Measurements from ENCODE around the gene USP15. TPM values are rescaled to one million over a fixed set of nuclear protein-coding genes. Genes with fewer than 3 reads are reported as not detected.

Gene USP15
- total and polyA plus RNA-seq, 2 experiments from 2014 or later = 48.3 to 54.4 TPM

DNA sequence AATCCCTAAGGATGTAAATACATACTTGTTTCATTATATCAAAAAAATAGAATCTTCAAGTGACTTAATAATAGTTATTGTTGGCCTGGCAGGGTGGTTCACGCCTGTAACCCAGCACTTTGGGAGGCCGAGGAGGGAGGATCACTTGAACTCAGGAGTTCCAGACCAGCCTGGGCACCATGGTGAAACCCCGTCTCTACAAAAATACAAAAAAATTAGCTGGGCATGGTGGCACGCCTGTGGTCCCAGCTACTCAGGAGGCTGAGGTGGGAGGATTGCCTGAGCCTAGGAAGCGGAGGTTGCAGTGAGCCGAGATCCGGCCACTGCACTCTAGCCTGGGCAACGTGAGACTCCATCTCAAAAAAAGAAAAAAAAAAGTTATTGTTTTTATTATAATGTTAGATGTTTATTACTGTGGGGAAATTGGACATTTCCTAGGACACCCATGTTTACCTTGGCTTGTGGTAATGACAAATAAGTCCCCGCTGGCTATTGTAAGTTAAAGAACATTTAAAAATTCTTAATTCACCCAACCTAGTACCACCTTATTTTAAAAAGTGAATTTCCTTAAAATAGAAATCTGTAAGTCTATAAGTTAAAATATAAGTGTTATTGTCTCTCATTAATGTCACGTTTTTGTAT is 1.8 kb downstream of the USP15 start:
- 81 to 84% methylated on average over 10 of the region's 10 CpGs for WGBS, 2 experiments (ENCODE audit: low coverage in 1 of 2, low lambda C conversion rate in 2 of 2, missing lambda C conversion rate in 2 of 2)
- Histone ChIP-seq H3K36me3 (ENCODE audit: low read depth) (no peaks in the 10 kb centered on the region), H3K9ac (peak overlapping the region; percentile 89), H3K4me2 (ENCODE audit: unreplicated experiment) (peak overlapping the region; percentile 91), H3K4me1 (ENCODE audit: insufficient read depth) (peaks cover 41% of the 10 kb centered on the region), H3K9me3 (ENCODE audit: low read depth) (no peaks in the 10 kb centered on the region), H3K4me3 (peak overlapping the region; percentile 85), H4K20me1 (ENCODE audit: insufficient read depth) (peaks cover 4% of the 10 kb centered on the region; the same call in 1 of the 2 replicates), H3K79me2 (ENCODE audit: insufficient read depth) (peaks cover 68% of the 10 kb centered on the region), H3K27me3 (replicated peaks; ENCODE audit: insufficient read depth) (no peaks in the 10 kb centered on the region), H3K27ac (no peak overlapping the region), H3F3A (ENCODE audit: insufficient read depth) (peaks cover 9% of the 10 kb centered on the region; the same call in 1 of the 2 replicates), H2AFZ (no peak overlapping the region), H3K9me2 (ENCODE audit: insufficient read depth) (no peaks in the 10 kb centered on the region)
- in situ Hi-C loops (cut with MboI) = no loop called here
- DNase-seq = no peak
- no peak for TF ChIP-seq EZH2 (IDR thresholded peaks at IDR 0.05; ENCODE audit: insufficient read depth, poor library complexity, severe bottlenecking)
- TF ChIP-seq EZH2phosphoT487 (IDR thresholded peaks at IDR 0.05; ENCODE audit: insufficient read depth, low read depth) = no peak

DNA sequence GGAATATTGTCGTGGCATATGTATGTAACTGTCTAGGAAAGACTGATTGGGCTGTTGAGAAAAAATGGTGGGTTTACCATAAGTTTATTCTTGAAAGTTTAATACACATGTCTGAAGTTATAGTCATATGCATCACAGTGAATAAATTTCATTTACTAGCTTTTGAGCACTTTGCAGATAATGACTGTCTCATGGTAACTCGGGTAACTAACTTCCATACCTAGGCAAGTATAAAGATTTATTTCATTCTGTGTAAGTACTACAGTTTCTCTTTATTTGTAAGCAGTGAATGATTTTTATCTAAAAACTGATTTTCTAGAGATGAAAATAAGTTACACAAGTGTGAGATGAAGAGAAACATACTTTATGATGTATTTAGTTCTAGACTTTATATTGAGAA is 3.0 kb downstream of the USP15 start:
- no peak overlapping the region for H3K4me3 ChIP-seq
- DNase-seq = no peak
- H3F3A ChIP-seq (ENCODE audit: insufficient read depth) = peaks cover 16% of the 10 kb centered on the region; the same call in 1 of the 2 replicates
- H3K9me2 ChIP-seq (ENCODE audit: insufficient read depth) = no peaks in the 10 kb centered on the region
- H3K4me2 ChIP-seq (ENCODE audit: unreplicated experiment) = no peak overlapping the region
- H4K20me1 ChIP-seq (ENCODE audit: insufficient read depth) = peaks cover 4% of the 10 kb centered on the region; the same call in 1 of the 2 replicates
- no peaks in the 10 kb centered on the region for H3K9me3 ChIP-seq (ENCODE audit: low read depth)
- peaks cover 47% of the 10 kb centered on the region for H3K4me1 ChIP-seq (ENCODE audit: insufficient read depth)
- no peak overlapping the region for H3K27ac ChIP-seq
- no peak for TF ChIP-seq EZH2phosphoT487 (IDR thresholded peaks at IDR 0.05; ENCODE audit: insufficient read depth, low read depth)
- no peak for TF ChIP-seq EZH2 (IDR thresholded peaks at IDR 0.05; ENCODE audit: insufficient read depth, poor library complexity, severe bottlenecking)
- no peaks in the 10 kb centered on the region for H3K36me3 ChIP-seq (ENCODE audit: low read depth)
- H3K9ac ChIP-seq = no peak overlapping the region
- H3K27me3 ChIP-seq (replicated peaks; ENCODE audit: insufficient read depth) = no peaks in the 10 kb centered on the region
- peaks cover 80% of the 10 kb centered on the region for H3K79me2 ChIP-seq (ENCODE audit: insufficient read depth)
- WGBS, 2 experiments (ENCODE audit: low coverage in 1 of 2, low lambda C conversion rate in 2 of 2, missing lambda C conversion rate in 2 of 2) = 77 to 86% methylated on average over 2 of the region's 2 CpGs
- H2AFZ ChIP-seq = no peak overlapping the region
- in situ Hi-C loops (cut with MboI) = no loop called here

DNA sequence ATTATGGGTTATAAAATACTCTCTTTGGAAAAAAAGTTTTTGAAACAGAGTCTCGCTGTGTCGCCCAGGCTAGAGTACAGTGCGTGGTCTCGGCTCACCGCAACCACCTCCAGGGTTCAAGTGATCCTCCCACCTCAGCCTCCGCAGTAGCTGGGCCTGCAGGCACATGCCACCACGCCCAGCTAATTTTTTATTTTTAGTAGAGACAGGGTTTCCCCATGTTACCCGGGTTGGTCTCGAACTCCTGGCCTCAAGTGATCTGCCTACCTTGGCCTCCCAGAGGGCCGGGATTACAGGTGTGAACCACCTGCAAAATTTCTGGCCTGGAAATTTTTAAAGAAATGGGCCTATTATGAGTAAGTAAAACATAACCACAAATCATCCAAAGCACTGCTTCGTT is 3.8 kb downstream of the USP15 start:
- Histone ChIP-seq H3K9me3 (ENCODE audit: low read depth) (no peaks in the 10 kb centered on the region), H3K27me3 (replicated peaks; ENCODE audit: insufficient read depth) (no peaks in the 10 kb centered on the region), H2AFZ (no peak overlapping the region), H3F3A (ENCODE audit: insufficient read depth) (peaks cover 24% of the 10 kb centered on the region), H3K9me2 (ENCODE audit: insufficient read depth) (no peaks in the 10 kb centered on the region), H3K4me3 (peak overlapping the region; percentile 33), H3K9ac (peak overlapping the region; percentile 31), H3K4me1 (ENCODE audit: insufficient read depth) (peaks cover 51% of the 10 kb centered on the region), H3K27ac (no peak overlapping the region), H3K4me2 (ENCODE audit: unreplicated experiment) (no peak overlapping the region), H3K79me2 (ENCODE audit: insufficient read depth) (peaks cover 87% of the 10 kb centered on the region), H4K20me1 (ENCODE audit: insufficient read depth) (peaks cover 4% of the 10 kb centered on the region; the same call in 1 of the 2 replicates), H3K36me3 (ENCODE audit: low read depth) (no peaks in the 10 kb centered on the region)
- no peak for DNase-seq
- WGBS, 2 experiments (ENCODE audit: low coverage in 1 of 2, low lambda C conversion rate in 2 of 2, missing lambda C conversion rate in 2 of 2) = 88 to 91% methylated on average over 11 of the region's 11 CpGs
- TF ChIP-seq EZH2 (IDR thresholded peaks at IDR 0.05; ENCODE audit: insufficient read depth, poor library complexity, severe bottlenecking) (no peak), EZH2phosphoT487 (IDR thresholded peaks at IDR 0.05; ENCODE audit: insufficient read depth, low read depth) (no peak)
- in situ Hi-C loops (cut with MboI) = no loop called here

DNA sequence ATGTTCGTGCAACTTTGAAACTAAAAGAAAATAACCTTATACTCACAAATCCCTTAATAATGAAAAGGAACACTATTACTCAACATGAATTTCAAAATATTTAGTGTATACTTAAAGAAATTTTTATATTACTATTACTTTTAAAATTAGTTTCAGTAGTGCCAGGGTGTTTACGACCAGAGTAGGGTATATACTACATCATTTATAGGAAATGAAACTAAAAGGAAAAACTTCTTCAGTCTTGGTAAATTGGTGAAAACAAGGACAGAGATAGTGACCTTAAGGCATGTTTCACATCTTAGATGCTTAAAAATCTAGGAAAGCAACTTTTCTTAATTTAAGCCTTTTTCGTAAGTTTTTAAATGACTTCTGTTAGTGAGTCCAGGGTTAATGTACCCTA is 4.5 kb downstream of the USP15 start:
- Histone ChIP-seq H3K79me2 (ENCODE audit: insufficient read depth) (peaks cover 95% of the 10 kb centered on the region), H3K9me2 (ENCODE audit: insufficient read depth) (no peaks in the 10 kb centered on the region), H3K4me1 (ENCODE audit: insufficient read depth) (peaks cover 57% of the 10 kb centered on the region), H3K36me3 (ENCODE audit: low read depth) (no peaks in the 10 kb centered on the region), H2AFZ (no peak overlapping the region), H3K9ac (peak overlapping the region; percentile 31), H3K27ac (no peak overlapping the region), H3K9me3 (ENCODE audit: low read depth) (no peaks in the 10 kb centered on the region), H3K4me3 (peak overlapping the region; percentile 33), H3K4me2 (ENCODE audit: unreplicated experiment) (peak overlapping the region; percentile 49), H3F3A (ENCODE audit: insufficient read depth) (peaks cover 25% of the 10 kb centered on the region), H4K20me1 (ENCODE audit: insufficient read depth) (peaks cover 4% of the 10 kb centered on the region; the same call in 1 of the 2 replicates), H3K27me3 (replicated peaks; ENCODE audit: insufficient read depth) (no peaks in the 10 kb centered on the region)
- DNase-seq = no peak
- in situ Hi-C loops (cut with MboI) = no loop called here
- TF ChIP-seq EZH2 (IDR thresholded peaks at IDR 0.05; ENCODE audit: insufficient read depth, poor library complexity, severe bottlenecking) = no peak
- no peak for TF ChIP-seq EZH2phosphoT487 (IDR thresholded peaks at IDR 0.05; ENCODE audit: insufficient read depth, low read depth)
- WGBS, 2 experiments (ENCODE audit: low coverage in 1 of 2, low lambda C conversion rate in 2 of 2, missing lambda C conversion rate in 2 of 2) = 57 to 66% methylated on average over 3 of the region's 3 CpGs
